HG02623 (cell line): ENCODE measurements around the gene SERPINE2.

Experiments used
- ATAC-seq: cut with Tn5 transposase; IDR thresholded peaks from one replicate; pipeline ENCODE4 v1.9.1; 2021; ENCODE audit warnings: moderate library complexity; ENCODE audit not compliant: unreplicated experiment

Gene SERPINE2

GRCh38 chr2:224039080-224039769 is at the start of gene SERPINE2:
Gene SERPINE2 (minus strand): TSS chr2:224039286. CDS start chr2:224001900, 37,386 bp downstream.
- peak; percentile 49 for ATAC-seq

- no peak for ATAC-seq
Measured at GRCh38 chr2:224086226-224086914, 47.3 kb upstream of the SERPINE2 start.

GRCh38 chr2:224085811-224086210 is 46.7 kb upstream of the SERPINE2 start:
- no peak for ATAC-seq

- no peak for ATAC-seq
Measured at GRCh38 chr2:224085246-224085645, 46.2 kb upstream of the SERPINE2 start.

GRCh38 chr2:224084266-224084892 is 45.3 kb upstream of the SERPINE2 start:
- no peak for ATAC-seq

GRCh38 chr2:224083638-224084037 is 44.6 kb upstream of the SERPINE2 start:
- no peak for ATAC-seq

- ATAC-seq = no peak
Measured at GRCh38 chr2:224078656-224079055, 39.6 kb upstream of the SERPINE2 start.

- no peak for ATAC-seq
Measured at GRCh38 chr2:224077773-224078507, 38.9 kb upstream of the SERPINE2 start.

GRCh38 chr2:224075588-224075987 is 36.5 kb upstream of the SERPINE2 start:
- no peak for ATAC-seq

- ATAC-seq = no peak
Measured at GRCh38 chr2:224073676-224074075, 34.6 kb upstream of the SERPINE2 start.

- no peak for ATAC-seq
Measured at GRCh38 chr2:224072541-224073188, 33.6 kb upstream of the SERPINE2 start.

GRCh38 chr2:224069172-224069571 is 30.1 kb upstream of the SERPINE2 start:
- ATAC-seq = no peak

GRCh38 chr2:224063298-224063648 is 24.2 kb upstream of the SERPINE2 start:
- ATAC-seq = peak; percentile 7

GRCh38 chr2:224062481-224063297 is 23.6 kb upstream of the SERPINE2 start:
- peak; percentile 52 for ATAC-seq

GRCh38 chr2:224060783-224061482 is 21.8 kb upstream of the SERPINE2 start:
- ATAC-seq = no peak

- ATAC-seq = no peak
Measured at GRCh38 chr2:224059178-224059577, 20.1 kb upstream of the SERPINE2 start.

- no peak for ATAC-seq
Measured at GRCh38 chr2:224058048-224058775, 19.1 kb upstream of the SERPINE2 start.

- ATAC-seq = no peak
Measured at GRCh38 chr2:224056889-224057288, 17.8 kb upstream of the SERPINE2 start.

GRCh38 chr2:224055101-224055500 is 16.0 kb upstream of the SERPINE2 start:
- ATAC-seq = no peak
